ENCODE results near the gene MACO1.

DNA sequence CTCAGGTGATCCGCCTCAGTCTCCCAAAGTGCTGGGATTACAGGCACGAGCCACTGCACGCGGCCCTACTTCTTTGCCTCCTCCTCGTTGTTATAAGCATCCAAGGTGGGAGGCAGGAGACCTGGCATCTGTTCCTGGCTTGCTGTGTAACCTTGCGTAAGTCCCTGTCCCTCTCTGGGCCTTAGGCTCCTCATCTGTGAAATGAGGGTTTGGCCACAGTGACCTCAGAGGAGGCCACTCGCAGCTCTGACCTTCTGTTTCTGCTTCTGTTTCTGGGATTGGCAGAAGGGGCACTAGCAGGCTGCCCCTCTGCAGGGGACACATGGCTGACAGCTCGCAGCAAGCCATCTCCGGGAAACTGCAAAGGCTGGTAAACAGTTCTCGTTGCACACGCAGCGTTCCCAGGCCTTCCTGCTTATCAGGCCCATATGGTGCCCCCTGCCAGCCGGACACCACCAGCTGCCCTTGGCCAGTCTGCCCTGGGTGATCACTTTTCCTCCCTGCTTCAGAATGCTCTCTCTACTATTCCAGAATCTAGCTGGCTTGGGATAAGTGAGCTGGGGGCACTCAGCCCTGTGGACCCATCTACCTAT is 110.1 kb downstream of the MACO1 start:
- TF ChIP-seq EP300 (IDR thresholded peaks at IDR 0.05; ENCODE audit: low read depth in 2 of 2, low read length in 2 of 2) (no peak), EP300 (CRISPR knock-in tag; IDR thresholded peaks at IDR 0.05; ENCODE audit: borderline replicate concordance) (no peak), ZNF274 (CRISPR knock-in tag; IDR thresholded peaks at IDR 0.05) (no peak), SMC3 (IDR thresholded peaks at IDR 0.05; ENCODE audit: low read length) (no peak), ZNF547 (CRISPR knock-in tag; IDR thresholded peaks at IDR 0.05) (no peak), ADNP (CRISPR knock-in tag; IDR thresholded peaks at IDR 0.05) (no peak), ZNF569 (CRISPR knock-in tag; IDR thresholded peaks at IDR 0.05; ENCODE audit: borderline replicate concordance) (no peak), ELF1 (CRISPR knock-in tag; IDR thresholded peaks at IDR 0.05) (no peak), CEBPB (IDR thresholded peaks at IDR 0.05; ENCODE audit: borderline replicate concordance, low read depth, low read length) (no peak), CHD2 (IDR thresholded peaks at IDR 0.05; ENCODE audit: low read depth, low read length) (no peak)
- TF ChIP-seq, protein P1, sequence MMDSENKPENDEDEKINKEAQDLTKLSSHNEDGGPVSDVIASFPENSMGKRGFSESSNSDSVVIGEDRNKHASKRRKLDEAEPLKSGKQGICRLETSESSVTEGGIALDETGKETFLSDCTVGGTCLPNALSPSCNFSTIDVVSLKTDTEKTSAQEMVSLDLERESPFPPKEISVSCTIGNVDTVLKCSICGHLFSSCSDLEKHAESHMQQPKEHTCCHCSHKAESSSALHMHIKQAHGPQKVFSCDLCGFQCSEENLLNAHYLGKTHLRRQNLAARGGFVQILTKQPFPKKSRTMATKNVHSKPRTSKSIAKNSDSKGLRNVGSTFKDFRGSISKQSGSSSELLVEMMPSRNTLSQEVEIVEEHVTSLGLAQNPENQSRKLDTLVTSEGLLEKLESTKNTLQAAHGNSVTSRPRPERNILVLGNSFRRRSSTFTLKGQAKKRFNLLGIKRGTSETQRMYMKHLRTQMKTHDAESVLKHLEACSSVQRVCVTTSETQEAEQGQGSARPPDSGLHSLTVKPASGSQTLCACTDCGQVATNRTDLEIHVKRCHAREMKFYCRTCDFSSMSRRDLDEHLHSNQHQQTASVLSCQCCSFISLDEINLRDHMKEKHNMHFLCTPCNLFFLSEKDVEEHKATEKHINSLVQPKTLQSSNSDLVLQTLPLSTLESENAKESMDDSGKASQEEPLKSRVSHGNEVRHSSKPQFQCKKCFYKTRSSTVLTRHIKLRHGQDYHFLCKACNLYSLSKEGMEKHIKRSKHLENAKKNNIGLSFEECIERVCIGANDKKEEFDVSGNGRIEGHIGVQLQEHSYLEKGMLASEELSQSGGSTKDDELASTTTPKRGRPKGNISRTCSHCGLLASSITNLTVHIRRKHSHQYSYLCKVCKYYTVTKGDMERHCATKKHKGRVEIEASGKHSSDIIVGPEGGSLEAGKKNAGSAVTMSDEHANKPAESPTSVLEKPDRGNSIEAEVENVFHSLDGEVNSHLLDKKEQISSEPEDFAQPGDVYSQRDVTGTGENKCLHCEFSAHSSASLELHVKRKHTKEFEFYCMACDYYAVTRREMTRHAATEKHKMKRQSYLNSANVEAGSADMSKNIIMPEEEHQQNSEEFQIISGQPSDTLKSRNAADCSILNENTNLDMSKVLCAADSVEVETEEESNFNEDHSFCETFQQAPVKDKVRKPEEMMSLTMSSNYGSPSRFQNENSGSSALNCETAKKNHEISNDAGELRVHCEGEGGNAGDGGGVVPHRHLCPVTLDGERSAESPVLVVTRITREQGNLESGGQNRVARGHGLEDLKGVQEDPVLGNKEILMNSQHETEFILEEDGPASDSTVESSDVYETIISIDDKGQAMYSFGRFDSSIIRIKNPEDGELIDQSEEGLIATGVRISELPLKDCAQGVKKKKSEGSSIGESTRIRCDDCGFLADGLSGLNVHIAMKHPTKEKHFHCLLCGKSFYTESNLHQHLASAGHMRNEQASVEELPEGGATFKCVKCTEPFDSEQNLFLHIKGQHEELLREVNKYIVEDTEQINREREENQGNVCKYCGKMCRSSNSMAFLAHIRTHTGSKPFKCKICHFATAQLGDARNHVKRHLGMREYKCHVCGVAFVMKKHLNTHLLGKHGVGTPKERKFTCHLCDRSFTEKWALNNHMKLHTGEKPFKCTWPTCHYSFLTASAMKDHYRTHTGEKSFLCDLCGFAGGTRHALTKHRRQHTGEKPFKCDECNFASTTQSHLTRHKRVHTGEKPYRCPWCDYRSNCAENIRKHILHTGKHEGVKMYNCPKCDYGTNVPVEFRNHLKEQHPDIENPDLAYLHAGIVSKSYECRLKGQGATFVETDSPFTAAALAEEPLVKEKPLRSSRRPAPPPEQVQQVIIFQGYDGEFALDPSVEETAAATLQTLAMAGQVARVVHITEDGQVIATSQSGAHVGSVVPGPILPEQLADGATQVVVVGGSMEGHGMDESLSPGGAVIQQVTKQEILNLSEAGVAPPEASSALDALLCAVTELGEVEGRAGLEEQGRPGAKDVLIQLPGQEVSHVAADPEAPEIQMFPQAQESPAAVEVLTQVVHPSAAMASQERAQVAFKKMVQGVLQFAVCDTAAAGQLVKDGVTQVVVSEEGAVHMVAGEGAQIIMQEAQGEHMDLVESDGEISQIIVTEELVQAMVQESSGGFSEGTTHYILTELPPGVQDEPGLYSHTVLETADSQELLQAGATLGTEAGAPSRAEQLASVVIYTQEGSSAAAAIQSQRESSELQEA (CRISPR knock-in tag; IDR thresholded peaks at IDR 0.05; ENCODE audit: not compliant biosample characterization), result no peak
- TF ChIP-seq, protein P2, sequence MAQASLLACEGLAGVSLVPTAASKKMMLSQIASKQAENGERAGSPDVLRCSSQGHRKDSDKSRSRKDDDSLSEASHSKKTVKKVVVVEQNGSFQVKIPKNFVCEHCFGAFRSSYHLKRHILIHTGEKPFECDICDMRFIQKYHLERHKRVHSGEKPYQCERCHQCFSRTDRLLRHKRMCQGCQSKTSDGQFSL (CRISPR knock-in tag; IDR thresholded peaks at IDR 0.05), result no peak
- TF ChIP-seq, protein P3, sequence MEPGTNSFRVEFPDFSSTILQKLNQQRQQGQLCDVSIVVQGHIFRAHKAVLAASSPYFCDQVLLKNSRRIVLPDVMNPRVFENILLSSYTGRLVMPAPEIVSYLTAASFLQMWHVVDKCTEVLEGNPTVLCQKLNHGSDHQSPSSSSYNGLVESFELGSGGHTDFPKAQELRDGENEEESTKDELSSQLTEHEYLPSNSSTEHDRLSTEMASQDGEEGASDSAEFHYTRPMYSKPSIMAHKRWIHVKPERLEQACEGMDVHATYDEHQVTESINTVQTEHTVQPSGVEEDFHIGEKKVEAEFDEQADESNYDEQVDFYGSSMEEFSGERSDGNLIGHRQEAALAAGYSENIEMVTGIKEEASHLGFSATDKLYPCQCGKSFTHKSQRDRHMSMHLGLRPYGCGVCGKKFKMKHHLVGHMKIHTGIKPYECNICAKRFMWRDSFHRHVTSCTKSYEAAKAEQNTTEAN (CRISPR knock-in tag; conservative IDR thresholded peaks at IDR 0.05), result no peak
- TF ChIP-seq, protein P4, sequence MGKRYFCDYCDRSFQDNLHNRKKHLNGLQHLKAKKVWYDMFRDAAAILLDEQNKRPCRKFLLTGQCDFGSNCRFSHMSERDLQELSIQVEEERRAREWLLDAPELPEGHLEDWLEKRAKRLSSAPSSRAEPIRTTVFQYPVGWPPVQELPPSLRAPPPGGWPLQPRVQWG (CRISPR knock-in tag; IDR thresholded peaks at IDR 0.05; ENCODE audit: borderline replicate concordance, low read depth), result no peak
- TF ChIP-seq, protein P5, sequence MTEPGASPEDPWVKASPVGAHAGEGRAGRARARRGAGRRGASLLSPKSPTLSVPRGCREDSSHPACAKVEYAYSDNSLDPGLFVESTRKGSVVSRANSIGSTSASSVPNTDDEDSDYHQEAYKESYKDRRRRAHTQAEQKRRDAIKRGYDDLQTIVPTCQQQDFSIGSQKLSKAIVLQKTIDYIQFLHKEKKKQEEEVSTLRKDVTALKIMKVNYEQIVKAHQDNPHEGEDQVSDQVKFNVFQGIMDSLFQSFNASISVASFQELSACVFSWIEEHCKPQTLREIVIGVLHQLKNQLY (CRISPR knock-in tag; IDR thresholded peaks at IDR 0.05), result no peak

Measured in HepG2 (cell line).